Retina (tissue), 1 donor: ENCODE results near the gene DUSP18.
A peak's percentile ranks its signal among the peaks of the same experiment; 100 is the strongest.
"Not testable (repeated sequence)": the region's sequence is repeated elsewhere in the genome, so short reads cannot be mapped to it uniquely, and the experiment has no call there.

ENCODE experiments used
- DNase-seq: peaks from one replicate; pipeline ENCODE4 v3.0.0-alpha.2; 2016

DUSP18 gene

DNA sequence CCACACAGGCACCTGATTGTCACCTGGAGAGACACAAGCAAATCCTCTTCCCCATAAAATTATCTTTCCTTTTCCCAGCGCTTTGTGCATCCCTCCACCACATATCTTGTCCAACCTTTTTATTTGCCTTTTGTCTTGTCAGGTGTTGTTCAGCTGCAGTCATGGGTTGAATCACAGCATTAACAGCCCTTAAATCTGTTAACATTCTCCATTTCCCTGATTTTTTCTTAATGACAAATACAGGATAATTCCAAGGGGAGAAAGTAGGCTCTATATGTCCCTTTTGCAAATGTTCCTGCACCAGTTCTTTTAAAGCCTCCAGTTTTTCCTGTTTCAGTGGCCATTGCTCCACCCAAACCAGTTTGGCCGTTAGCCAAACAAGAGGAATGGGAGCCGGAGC, 8.9 kb upstream of the DUSP18 start:
- DNase-seq = not testable (repeated sequence)

DNA sequence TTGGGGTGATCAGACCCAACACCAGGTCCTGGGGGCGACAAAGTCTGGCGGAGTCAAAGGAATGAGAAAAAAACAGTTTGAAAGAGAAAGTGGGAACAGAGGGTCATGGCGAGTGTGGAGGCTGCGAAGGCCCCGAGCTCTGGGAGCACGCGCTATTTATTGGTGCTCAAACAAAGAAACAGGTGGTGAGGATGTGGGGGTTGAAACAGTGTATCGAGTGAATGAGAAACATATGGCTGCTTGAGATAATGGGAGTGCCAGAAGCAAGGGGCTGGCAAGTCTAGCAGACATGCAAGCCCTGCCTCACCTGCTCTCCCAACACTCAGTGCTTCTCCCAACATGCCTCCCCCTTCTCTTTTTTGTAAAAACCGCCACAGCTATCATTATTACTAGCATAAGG, 7.8 kb upstream of the DUSP18 start:
- DNase-seq = peak; percentile 13

DNA sequence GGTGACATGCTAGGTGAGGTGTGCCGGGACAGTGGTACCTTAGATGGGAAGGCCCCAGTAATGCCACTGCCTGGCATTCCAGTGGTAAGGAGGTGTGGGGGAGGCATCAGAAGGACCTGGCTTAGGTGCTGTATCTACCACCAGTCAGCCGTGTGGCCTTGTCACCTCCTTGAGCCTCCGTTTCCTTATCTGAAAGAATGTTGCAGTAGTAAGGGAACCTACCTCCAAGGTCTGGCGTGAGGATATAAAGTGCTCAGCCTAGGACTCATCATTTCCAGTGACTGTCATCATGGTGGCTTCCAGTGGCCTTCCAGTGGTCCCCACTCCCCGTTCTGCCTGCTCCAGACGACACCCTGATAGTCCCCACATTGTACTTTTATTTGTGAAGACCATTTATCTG, 6.8 kb upstream of the DUSP18 start:
- no peak for DNase-seq

DNA sequence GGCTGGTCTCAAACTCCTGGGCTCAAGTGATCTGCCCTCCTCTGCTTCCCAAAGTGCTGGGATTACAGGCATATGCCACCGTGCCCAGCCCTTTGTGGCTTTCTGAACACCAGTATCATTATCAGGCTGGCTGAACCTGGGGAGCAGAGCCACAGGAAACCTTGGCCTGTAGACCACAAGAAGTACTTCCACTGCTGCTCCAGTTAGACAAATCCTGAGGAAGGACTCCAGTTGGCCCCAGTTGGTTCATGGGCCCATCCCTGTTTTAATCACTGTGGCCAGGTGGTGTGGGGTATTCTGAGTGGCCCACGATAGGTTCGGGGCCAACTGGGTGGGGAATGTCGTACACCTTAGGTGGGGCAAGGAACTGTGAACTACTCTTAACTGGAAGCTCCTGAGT, 5.5 kb upstream of the DUSP18 start:
- DNase-seq = no peak

DNA sequence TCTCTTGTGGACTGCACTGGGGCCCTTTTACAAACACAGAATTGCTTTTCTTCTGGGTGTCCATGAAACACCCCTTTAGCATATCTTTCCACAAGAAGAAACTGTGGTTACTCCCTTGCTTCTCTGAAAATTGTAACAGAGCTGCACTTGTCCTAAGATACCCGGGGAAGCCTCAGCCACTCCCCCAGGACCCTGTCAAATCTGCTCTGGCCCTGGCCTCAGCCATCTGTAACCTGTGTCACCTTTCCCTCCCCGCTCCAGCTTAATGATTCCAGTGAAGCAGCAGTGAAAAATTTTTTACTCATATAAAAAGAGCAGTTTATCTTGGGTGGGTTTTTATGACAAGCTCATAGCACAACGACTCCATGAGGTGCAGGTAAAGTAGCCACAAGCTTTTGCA, 3.4 kb upstream of the DUSP18 start:
- DNase-seq = no peak

DNA sequence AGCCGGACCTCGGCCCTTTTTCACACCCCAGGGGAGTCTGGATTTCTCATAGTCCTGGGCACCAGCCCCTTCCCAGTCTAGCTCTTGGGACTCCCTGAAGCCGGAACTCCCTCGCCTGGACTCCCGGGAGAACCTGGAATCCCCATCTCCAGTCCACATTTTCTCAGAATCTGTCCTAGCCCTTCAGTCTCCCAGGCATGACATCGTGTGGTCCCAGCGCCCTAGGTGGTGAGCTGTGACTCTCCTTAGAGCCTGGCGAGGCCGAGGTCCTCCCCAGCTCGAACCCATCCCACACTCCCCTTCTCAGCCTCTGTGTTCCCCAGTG, 673 bp upstream of the DUSP18 start:
- no peak for DNase-seq

DNA sequence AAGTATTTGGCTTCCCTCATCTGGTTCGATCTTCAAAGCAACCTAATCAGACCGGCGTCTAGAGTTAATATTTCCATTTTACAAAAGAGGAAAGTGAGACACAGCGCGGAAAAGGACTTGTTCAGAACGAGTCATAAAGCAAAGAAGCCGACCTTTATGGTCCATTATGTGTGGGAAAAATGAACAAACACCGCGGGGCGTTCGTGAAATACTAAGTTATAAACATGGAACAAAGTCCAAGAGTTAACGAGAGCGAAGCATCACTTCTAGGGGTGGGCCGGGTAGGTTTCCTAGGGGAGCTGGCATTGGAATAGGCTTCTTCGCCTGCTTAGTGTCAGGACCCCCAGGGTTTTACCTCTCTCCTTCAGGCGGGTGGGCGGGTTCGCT, 575 bp downstream of the DUSP18 start:
- no peak for DNase-seq

DNA sequence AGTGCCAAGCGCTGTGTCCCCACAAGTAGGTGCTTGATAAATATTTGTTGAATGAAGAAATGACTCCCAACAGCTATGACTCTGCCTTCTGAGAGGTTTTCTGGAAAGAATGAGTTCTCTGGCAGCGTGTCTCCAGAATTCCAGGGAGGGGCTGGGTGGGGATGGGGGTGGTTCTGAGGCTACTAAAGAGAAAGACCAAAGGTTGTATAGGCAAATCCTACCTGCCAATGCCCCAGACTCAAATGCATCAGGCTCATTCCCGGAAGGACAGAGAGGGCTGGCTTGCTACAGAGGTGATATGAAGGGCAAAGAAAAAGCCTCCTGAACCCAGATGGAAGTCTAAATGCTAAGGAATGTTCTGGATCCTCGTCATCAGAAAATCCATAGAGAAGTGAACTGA, 1.9 kb downstream of the DUSP18 start:
- no peak for DNase-seq

DNA sequence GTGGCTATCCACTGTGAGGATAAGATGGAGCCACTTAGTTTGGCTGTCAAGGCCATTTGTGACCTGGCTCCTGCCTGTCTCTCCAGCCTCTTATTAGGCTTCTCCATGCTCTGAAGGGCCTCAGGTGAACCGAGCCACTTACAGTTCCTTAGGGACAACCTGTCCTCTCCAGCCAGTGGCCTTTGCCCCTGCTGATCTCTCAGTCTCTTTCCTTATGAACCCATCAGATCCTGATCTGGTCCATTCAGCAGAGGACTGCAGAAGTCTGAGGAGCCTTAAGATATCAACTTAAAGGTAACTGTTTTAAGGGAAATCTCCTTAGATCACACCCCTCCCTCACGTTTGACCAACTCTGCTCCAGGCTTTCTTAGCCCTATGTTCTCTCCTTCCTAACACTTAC, 2.4 kb downstream of the DUSP18 start:
- DNase-seq = no peak

DNA sequence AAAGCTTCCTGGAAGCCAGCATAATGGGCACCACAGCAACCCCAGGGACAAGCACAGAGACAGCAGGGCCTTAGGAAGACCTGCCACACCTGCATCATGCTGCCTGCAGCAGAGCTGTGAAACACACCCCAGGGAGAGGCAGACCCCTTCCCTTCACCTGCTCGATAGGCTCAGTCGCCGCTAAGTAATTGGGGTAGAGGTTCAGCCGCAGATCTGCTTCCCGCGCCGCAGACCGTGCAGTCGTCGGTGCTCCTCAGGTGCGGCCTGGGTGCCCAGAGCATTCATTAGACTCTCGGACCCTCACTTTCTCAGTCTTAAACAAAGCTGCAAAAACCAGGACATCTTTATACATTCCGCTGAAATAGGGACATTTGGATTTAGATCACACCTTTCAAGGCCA, 2.9 kb downstream of the DUSP18 start:
- DNase-seq = no peak

DNA sequence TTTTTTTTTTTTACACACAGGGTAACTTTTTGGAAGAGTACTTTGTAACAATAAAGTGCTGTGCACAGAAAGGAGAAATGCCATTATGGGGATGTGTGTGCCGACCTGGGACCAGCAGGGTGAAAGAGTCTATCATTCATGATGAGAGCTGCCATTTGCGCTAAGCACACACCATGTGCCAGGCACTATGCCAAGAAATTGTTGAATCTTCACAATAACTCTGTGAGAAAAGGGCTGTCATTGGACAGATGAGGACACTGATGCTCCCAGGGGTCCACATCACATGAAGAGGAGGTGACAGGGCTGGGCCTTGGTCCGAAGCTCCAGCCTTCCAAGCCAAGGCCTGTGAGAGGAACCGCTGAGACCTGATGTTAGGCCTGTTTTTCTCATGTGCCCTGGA, 5.6 kb downstream of the DUSP18 start:
- DNase-seq = no peak

DNA sequence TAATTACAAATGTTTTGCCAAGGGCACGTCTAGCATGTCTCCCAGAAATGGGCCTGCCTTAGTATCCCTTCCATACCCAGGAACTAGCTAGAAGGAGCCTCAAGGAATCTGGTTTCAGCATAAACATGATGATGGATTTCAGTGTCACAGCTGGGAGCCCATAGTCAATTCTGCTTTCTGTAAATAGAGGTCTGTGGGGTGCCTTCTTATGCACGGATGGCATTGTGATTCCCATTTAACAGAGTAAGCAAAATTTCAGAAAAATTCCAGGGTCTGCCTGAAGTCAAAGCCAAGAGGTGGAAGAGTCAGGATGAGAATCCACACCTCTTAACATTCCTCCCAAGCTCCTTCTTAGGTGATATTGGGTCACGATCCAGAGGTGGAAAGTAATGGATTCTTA, 12.1 kb downstream of the DUSP18 start:
- no peak for DNase-seq

DNA sequence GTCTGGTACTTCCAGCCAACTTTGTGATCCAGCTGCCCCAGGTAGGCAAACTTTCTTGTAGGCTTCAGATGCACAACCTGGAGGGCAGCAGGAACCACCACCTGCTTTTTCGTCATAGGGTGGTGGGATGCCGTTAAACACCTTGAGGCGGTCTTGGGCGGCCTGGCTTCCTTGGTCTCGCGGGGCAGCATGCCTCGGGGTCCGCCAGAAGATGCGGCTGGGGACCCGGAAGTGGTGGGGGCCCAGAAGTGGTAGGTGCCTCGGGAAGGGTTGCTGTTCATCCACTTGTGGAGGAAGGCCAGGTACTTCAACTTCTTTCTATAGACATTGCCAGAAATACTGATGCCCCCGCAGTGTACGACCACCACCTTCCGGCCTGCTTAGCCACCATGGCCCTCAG, 13.3 kb downstream of the DUSP18 start:
- no peak for DNase-seq

DNA sequence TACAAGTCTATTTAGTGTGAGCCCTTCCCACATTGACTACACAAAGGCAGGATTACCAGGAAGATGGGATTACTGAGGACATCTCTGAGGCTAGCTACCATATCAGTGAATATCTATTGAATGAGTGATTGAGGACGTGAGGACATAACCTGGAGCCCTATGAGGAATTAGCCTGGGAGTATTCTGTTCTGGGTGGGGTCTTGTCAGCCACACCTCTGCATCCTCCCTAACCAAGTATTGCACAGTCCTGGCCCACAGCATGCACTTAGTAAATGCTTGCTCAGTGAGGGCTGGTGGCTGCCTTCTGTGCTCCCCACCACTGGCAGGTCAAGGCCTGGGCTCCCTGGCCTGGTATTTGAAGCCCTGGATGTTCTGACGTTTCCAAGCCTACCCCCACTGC, 14.8 kb downstream of the DUSP18 start:
- DNase-seq = no peak

DNA sequence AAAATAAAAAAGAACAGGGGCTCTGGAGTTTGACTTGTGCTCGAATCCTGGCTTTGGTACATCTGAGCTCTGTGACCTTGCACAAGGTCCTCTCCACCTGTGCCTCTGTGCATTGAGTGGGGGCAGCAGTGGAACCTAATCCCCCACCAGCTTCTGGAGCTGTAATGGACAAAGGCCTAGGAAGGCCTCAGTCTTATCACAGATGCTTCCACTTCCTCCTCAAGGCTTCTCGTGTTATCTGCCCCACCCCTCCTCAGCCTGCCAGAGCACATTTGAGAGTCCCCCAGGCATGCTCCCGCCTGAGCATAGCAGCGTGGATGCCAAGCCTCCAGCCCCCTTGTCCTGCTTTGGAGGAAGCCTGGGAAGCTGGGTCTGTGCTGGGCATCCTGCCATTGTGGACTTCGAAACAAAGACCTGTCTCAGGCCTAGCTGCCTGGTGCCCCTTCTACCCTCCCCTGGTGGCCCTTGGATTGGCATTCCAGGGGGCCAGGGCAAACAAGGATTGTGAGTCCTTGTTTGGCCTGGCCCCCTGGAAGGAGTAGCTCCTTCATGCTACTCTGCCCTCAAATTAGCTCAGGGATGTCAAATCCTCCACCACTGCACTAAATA, 17.1 kb downstream of the DUSP18 start:
- no peak for DNase-seq

DNA sequence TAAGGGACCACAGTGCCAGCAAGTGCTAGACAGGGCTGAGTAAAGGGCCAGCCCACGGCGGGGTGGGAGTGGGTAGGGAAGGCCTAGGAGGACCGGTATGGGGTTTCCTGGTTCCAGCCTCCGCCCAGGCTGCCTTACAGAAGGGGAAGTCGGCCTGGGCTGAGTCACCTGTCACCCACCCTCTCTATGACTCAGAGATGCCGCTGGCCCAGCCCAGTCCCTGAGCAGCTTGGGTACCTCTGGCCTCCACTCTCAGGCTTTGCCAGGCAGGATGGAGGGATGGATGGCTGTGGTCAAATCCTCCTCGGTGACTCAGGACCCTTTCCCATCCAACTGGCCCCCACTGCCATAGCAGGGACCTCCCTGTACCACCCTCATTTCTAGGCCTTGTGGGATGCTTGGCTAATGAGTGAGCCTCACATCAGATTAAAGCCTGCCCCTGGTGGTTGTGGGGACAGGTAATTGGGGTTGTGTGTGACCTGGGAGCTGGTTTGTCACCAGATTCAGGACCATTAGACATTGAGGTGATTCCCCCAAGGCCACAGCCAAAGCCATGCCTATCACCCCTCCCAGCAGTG, 18.2 kb downstream of the DUSP18 start:
- no peak for DNase-seq

DNA sequence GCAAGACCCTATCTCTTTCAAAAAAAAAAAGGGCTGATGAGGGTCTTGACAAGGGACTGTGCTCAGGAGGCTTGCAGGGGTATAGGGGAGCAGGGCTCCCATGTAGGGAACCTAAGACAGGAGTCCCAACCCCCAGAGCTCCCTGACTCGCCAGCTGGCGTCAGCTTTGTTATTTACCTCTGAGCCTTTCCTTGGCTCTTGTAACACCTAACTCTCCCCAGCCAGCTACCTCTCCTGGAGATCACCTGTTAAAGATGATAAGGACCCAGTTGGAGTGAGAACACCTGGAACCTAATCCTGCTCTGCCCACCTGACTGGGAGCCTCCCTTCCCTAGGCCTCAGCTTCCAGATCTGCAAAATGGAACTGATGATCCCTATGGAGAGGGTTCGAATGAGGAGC, 18.9 kb downstream of the DUSP18 start:
- no peak for DNase-seq

DNA sequence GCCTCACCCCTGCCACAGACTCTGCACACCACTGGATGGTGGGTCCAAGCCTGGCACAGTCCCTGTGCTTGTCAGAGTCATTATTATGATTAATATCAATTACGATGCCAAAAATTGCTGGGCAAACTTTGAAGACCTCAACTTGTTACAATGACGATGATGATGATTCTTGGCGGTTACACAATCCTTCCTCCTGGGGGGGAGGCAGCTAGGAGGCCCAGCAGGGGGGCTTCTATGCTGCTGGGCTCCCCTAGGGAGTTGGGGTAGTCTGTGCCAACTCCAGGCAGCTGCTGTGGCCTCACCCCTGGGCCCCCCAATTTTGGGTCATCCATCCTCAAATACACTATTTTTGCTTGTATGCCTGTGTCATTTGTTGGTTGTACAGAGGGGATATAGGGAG, 20.1 kb downstream of the DUSP18 start:
- peak; percentile 14 for DNase-seq

DNA sequence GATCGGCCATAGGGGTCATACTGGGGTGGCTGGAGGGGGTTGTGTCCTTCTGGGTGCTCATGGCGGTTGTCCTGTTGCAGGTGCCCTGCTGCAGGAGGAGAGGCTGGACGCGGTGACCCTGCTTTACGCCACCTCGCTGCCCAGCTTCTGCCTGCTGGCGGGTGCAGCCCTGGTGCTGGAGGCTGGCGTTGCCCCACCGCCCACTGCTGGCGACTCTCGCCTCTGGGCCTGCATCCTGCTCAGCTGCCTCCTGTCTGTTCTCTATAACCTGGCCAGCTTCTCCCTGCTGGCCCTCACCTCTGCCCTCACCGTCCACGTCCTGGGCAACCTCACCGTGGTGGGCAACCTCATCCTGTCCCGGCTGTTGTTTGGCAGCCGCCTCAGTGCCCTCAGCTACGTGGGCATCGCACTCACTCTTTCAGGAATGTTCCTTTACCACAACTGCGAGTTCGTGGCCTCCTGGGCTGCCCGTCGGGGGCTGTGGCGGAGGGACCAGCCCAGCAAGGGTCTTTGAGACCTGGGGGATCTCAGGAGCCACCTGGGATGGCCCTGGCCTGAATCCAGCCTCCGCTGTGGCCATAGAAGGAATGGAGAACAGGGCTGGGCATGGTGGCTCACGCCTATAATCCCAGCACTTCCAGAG, 21.0 kb downstream of the DUSP18 start:
- DNase-seq = no peak

DNA sequence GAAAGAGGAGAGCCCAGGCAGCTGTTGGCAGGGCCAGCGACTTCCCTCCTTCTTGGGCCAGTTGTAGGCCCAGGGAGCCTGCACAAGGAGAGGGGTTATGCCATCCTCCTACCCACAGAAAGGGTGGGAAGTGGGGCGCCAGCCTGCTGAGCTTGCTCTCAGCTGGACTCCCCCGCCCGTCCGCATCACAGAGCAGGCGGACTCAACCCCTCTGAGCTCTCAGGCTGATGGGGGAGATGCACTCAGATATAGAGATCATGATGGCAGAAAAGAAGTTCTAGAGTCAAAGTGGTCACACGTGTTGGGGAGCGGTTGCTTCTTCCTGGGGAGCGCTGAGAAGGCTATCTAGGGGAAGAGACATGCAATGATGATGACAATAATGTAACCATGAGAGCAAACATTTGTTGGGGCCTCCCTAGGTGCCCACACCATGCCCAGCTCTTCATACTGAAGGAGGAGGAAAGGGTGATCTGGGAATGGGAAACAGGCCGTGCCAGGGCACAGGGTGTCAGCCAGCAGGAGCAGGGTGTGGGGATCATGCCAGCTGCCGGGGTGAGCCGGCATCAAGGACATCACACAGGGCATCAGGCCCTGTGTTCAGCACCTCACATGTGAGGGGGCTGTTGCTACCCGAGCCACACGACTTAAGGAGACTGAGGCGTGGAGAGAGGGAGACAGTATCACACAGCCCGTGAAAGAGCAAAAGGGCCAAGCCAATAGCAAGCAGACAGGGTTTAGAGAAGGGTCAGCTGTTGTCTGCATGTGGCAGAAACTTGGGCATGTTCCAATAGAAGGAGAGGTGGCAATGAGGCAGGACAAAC, 24.4 kb downstream of the DUSP18 start:
- no peak for DNase-seq

DNA sequence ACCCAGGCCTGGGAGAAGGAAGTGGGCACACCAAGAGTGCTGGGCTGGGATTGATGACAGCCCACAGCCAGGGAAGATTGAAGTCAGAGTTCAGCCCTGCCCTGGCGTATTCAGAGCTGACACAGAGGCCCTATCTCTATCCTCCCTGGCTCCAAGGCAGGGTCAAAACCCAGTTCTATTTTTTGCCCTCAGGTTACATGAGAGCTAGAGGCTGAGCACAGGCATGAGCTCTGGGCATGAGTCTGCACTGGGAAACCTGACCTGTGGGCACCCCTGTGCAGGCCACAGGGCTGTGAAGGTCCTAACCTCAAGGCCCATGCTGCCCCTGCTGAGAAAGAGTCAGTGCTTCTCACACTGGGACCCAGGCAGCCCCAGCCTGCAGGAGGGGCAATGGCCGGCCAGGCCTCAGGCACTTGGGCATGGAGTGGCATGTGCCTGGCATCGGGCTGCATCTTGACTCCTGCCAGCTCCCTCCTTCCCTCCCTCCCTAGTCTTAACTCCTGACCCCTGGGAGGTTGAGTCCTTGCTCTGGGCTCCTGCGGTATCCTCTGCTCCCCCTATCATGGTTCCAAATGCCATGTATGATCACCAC, 26.7 kb downstream of the DUSP18 start:
- DNase-seq = no peak

DNA sequence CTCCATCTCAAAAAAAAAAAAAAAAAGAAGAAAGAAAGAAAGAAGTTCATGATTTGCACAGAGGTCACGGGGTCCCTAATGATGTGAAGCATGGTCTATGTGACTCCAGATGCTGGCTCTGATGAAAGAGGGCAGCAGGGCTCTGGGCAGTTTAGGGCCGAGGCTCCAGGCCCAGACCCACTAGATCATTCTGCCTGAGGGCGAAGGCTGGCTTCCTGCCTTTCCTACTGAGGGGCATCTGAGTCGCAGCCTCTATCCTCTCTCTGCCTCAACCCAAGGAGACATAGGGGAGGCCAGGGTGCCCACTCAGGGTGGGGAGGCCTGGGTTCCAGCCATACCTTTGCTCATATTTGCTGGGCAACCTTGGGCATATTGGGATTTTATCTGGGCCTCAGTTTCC, 27.3 kb downstream of the DUSP18 start:
- no peak for DNase-seq

DNA sequence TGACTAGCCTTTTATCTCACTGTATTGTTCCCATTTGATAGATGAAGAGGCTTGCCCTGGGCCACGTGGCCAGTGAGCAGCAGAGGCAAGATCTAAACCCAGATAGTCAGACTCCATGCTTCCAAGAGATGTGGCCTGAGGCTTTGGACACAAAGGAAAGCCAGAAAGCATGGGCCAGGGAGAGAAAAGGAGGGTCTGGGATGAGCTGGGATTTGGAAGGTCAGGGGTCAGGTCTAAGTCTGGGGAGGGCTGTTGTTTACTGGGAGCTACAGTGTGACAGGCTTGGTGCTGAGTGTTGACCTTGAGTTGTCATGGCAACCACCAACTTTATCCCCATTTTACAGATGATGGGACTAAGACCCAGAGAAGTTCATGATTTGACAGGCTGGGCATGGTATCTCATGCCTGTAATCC, 30.0 kb downstream of the DUSP18 start:
- DNase-seq = no peak
